ENCODE results near the gene FMR1NB. TPM values are rescaled to one million over a fixed set of nuclear protein-coding genes. Genes with fewer than 3 reads are reported as not detected.

The FMR1NB gene
- polyA plus RNA-seq, 6 donors from 2014 or later = not detected

- ATAC-seq (ENCODE audit: low read depth in 2 of 2) = peak; percentile 99
These were observed 43.5 kb downstream of the FMR1NB start for GRCh38 chrX:148024425-148025148.

GRCh38 chrX:148035380-148035779, 54.2 kb downstream of the FMR1NB start:
- Mint-ChIP-seq H3K27ac (peak overlapping the region in 1 of 6 donors; percentile 3), H3K9me3 (no peaks in the 10 kb centered on the region), H3K4me1 (no peaks in the 10 kb centered on the region), H3K27me3 (no peaks in the 10 kb centered on the region), H3K36me3 (no peaks in the 10 kb centered on the region), H3K4me3 (no peak overlapping the region)
- ATAC-seq (ENCODE audit: low read depth in 2 of 2) (no peak), DNase-seq (no peak)

More at GRCh38 chrX:148024425-148025148, 43.5 kb downstream of the FMR1NB start:
- peak overlapping the region in 4 of 8 donors; percentile 3 to 8 (median 4) for H3K4me3 Mint-ChIP-seq
- H3K9me3 Mint-ChIP-seq = peaks cover 0 to 4% (median under 1%) of the 10 kb centered on the region in 7 donors
- H3K36me3 Mint-ChIP-seq = no peaks in the 10 kb centered on the region
- DNase-seq = peak; percentile 47
- peaks cover 7 to 19% (median 14%) of the 10 kb centered on the region in 3 donors for H3K4me1 Mint-ChIP-seq
- H3K27ac Mint-ChIP-seq = peak overlapping the region in 5 of 6 donors; percentile 65 to 83 (median 73)
- H3K27me3 Mint-ChIP-seq = no peaks in the 10 kb centered on the region

DNA sequence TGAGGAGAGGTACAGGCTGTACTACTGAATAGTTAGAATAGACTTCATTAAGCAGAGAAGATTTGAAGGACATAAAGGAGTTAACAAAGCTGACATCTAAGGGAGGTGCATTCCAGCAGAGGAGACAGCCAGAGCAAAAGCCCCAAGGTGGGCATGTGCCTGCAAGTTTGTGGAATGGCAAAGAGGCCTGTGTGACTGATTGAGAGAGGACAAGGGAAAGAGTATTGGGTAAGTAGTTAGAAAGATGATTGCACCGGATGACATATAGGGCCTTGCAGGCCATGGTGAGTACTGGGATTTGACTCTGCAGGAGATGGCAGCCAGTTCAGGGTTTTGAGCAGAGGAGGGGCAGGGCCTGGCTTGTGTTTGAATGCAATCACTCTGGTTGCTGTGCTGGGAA, 55.9 kb downstream of the FMR1NB start:
- DNase-seq (no peak), ATAC-seq (ENCODE audit: low read depth in 2 of 2) (no peak)
- H3K9me3 Mint-ChIP-seq = no peaks in the 10 kb centered on the region
- no peaks in the 10 kb centered on the region for H3K4me1 Mint-ChIP-seq
- no peak overlapping the region for H3K27ac Mint-ChIP-seq
- H3K27me3 Mint-ChIP-seq = no peaks in the 10 kb centered on the region
- no peaks in the 10 kb centered on the region for H3K36me3 Mint-ChIP-seq
- no peak overlapping the region for H3K4me3 Mint-ChIP-seq

DNA sequence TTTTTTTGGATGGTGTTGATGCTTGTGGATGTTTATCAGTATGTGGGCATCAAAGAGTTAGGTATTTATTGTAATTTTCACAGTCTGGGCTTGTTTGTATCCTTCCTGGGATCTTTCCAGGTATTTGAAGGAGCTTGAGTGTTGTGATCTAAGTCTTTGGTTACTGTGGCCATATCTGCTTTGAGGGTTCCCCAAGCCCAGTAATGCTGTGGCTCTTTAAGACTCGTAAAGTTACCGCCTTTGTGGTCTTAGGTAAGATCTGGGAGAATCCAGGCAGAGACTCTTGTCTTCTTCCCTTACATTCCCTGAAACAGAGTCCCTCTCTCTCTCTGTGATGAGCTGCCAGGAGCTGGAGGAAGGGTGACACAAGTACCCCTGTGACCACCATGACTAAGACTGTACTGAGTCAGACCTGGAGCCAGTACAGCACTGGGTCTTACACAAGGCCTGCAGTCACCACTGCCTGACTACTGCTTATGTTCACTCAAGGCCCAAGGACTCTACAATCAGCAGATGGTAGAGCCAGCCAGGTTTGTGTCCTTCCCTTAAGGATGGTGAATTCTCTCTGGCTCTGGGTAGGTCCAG, 62.2 kb downstream of the FMR1NB start:
- Mint-ChIP-seq H3K9me3 (peaks cover 0 to 2% (median 0%) of the 10 kb centered on the region in 7 donors), H3K27ac (peak overlapping the region in 1 of 6 donors; percentile 10), H3K4me1 (no peaks in the 10 kb centered on the region), H3K36me3 (no peaks in the 10 kb centered on the region), H3K4me3 (no peak overlapping the region), H3K27me3 (no peaks in the 10 kb centered on the region)
- ATAC-seq (ENCODE audit: low read depth in 2 of 2) (no peak), DNase-seq (no peak)

DNA sequence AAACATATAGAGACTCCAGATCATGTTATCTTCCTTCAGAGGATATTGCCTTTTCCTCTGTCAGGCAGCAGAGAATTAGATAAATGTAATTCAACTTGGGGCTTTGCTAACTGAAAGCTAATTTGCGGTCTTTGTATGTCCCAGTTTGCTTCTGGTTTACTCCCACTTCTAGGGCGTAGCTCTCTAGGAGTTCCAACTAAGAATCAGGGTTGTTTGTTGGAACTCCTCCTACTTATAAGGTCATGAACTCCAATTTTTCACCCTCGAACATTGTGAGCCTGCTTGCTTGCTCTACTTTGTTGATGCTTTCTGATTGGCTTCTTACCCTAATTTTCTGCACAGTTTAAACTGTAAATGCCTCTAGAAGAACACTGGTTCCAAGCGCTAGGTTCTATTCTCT, 66.1 kb downstream of the FMR1NB start:
- Mint-ChIP-seq H3K9me3 (peaks cover 0 to 2% (median 0%) of the 10 kb centered on the region in 7 donors), H3K4me3 (no peak overlapping the region), H3K27ac (peak overlapping the region in 1 of 6 donors; percentile 44), H3K4me1 (no peaks in the 10 kb centered on the region), H3K27me3 (no peaks in the 10 kb centered on the region), H3K36me3 (no peaks in the 10 kb centered on the region)
- DNase-seq (no peak), ATAC-seq (ENCODE audit: low read depth in 2 of 2) (no peak)

DNA sequence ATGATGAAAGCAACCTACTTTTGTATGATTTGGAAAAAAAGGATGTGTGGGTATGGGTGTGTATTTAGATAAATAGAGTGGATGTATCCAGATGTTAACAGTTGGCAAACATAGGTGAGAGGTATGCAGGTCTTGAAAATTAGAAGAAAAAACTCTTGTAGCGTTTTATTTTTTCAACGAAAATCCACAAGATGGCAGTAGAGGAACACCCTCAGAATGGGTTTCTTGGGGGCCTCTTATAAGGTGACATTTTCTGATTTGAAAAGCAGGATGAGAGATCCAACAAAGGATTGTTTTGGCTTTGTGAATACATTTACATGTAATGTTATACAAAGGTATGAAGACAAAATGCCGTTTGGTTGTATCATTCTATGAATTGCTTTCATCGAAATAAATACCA, 68.3 kb downstream of the FMR1NB start:
- Mint-ChIP-seq H3K36me3 (no peaks in the 10 kb centered on the region), H3K27ac (no peak overlapping the region), H3K27me3 (no peaks in the 10 kb centered on the region), H3K4me3 (no peak overlapping the region), H3K4me1 (peaks cover 0 to 4% (median 0%) of the 10 kb centered on the region in 3 donors), H3K9me3 (no peaks in the 10 kb centered on the region)
- ATAC-seq (ENCODE audit: low read depth in 2 of 2) (peak in 1 of 2 donors; percentile 36), DNase-seq (peak; percentile 21)

DNA sequence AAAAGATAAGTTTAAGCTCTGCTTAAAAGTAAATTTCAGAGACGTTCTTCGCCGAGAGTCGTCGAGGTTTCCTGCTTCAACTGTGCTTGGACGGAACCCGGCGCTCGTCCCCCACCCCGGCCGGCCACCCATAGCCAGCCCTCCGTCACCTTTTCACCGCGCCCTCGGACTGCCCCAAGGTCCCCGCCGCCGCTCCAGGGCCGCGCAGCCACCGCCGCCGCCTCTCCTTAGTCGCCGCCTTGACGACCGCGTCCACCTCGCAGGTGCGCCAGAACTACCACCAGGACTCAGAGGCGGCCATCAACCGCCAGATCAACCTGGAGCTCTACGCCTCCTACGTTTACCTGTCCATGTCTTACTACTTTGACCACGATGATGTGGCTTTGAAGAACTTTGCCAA, 70.8 kb downstream of the FMR1NB start:
- ATAC-seq (ENCODE audit: low read depth in 2 of 2) (no peak), DNase-seq (no peak)
- Mint-ChIP-seq H3K27ac (no peak overlapping the region), H3K9me3 (peaks cover 0 to 1% (median 0%) of the 10 kb centered on the region in 7 donors), H3K4me1 (peaks cover 0 to 4% (median 0%) of the 10 kb centered on the region in 3 donors), H3K4me3 (no peak overlapping the region), H3K36me3 (no peaks in the 10 kb centered on the region), H3K27me3 (no peaks in the 10 kb centered on the region)

DNA sequence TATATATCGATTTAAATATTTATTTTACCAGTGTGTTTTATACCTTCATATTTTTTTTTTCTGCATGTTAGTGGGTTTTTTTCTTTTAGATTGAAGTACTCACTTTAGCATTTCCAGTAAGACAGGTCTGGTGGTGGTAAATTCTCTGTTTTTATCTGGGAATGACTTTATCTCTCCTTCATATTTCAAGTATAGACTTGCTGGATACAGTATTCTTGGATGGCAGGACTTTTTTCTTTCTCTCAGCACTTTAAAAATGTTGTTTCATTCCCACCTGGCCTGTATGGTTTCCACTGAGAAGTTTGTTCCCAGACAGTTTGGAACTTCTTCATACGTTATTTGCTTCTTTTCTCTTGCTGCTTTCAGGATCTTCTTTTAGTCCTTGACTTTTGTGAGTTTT, 86.1 kb downstream of the FMR1NB start:
- H3K36me3 Mint-ChIP-seq = peaks cover 0 to 8% of the 10 kb centered on the region in 2 donors

DNA sequence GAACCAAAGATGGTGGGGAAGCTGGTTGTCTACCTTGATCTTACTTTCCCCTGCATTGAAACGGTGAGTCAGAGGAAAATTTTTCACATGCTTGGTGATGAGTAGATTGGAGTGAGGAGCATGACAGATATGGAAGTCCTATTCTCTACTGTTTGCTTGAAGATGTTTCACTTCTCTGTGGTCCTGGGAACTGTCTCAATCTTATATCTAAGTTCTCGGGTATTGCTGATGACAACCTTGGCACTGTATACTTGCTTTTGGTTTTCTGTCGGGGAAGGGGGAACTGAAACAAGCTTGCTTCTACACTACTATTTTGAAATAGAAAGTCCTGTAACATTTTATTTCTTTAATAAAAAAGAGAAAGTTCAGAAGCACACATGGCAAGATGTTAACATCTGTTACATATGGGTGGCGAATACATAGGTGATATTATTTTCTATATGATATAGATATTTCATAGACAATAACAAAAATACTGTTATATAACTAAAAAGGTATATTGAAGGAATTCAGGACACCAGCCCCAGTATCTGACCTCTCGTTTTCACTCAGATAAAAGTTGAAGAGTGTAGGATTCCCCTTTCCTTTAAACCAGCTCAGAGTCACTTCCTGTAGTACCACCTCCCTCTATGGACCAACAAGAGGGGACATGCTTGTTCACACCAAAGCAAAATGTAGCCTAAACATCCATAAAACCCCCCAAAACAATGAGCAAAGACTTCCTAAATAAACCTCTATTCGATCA, 88.8 kb downstream of the FMR1NB start:
- Mint-ChIP-seq H3K4me1 (peaks cover 0 to 11% (median 9%) of the 10 kb centered on the region in 3 donors), H3K4me3 (peak overlapping the region in 1 of 8 donors; percentile 16), H3K27ac (no peak overlapping the region), H3K27me3 (peaks cover 0 to 10% (median 0%) of the 10 kb centered on the region in 3 donors), H3K36me3 (peaks cover 0 to 8% of the 10 kb centered on the region in 2 donors), H3K9me3 (peaks cover 1 to 18% (median 12%) of the 10 kb centered on the region in 7 donors)
- no peak for DNase-seq
- peak; percentile 45 to 71 for ATAC-seq (ENCODE audit: low read depth in 2 of 2)

More for the DNA sequence above, 86.1 kb downstream of the FMR1NB start:
- DNase-seq = no peak
- Mint-ChIP-seq H3K4me3 (no peak overlapping the region), H3K9me3 (peaks cover 1 to 18% (median 16%) of the 10 kb centered on the region in 7 donors), H3K27me3 (peaks cover 0 to 10% (median 0%) of the 10 kb centered on the region in 3 donors), H3K4me1 (peaks cover 0 to 11% (median 9%) of the 10 kb centered on the region in 3 donors), H3K27ac (no peak overlapping the region)
- ATAC-seq (ENCODE audit: low read depth in 2 of 2) = no peak

- peaks cover 0 to 8% of the 10 kb centered on the region in 2 donors for H3K36me3 Mint-ChIP-seq
- peaks cover 0 to 10% (median 0%) of the 10 kb centered on the region in 3 donors for H3K27me3 Mint-ChIP-seq
- peaks cover 0 to 11% (median 9%) of the 10 kb centered on the region in 3 donors for H3K4me1 Mint-ChIP-seq
- H3K27ac Mint-ChIP-seq = peak overlapping the region in 2 of 6 donors; percentile 17 to 23
- H3K9me3 Mint-ChIP-seq = peaks cover 1 to 18% (median 12%) of the 10 kb centered on the region in 7 donors
- no peak overlapping the region for H3K4me3 Mint-ChIP-seq
- DNase-seq (no peak), ATAC-seq (ENCODE audit: low read depth in 2 of 2) (no peak)
These were observed 89.4 kb downstream of the FMR1NB start for GRCh38 chrX:148070504-148070877.

Other genes starting within 250 kb of the FMR1NB start
- 10 to 100 TPM in 4 of 6 donors, 1 to 10 TPM in 2; 7.0 to 17.9 (median 12.5) TPM for gene FMR1, start 69.4 kb upstream of the FMR1NB start, polyA plus RNA-seq (ENCODE audit: low read depth in 6 of 6)

Data from naive B cell (primary cell).